OCI-LY7 (cell line): ENCODE results near the gene BMS1. TPM values are rescaled to one million over a fixed set of nuclear protein-coding genes. Genes with fewer than 3 reads are reported as not detected.
"Not testable (repeated sequence)": the region's sequence is repeated elsewhere in the genome, so short reads cannot be mapped to it uniquely, and the experiment has no call there.

ENCODE experiments used
- BruUV-seq: library from RNA; stranded (reverse); fragments of 400-500 nt; replicated peaks from 2 replicates; lab custom pipeline; 2021; lab: Mats Ljungman, UMichigan
- CTCF ChIA-PET: fragments of 300-600 bp; sonication (Branson Sonifier 250); formaldehyde crosslinking; loops from one replicate; lab custom pipeline; 2022; ENCODE audit warnings: antibody characterized with exemption; ENCODE audit not compliant: unreplicated experiment; lab: Charles Lee
- POLR2A ChIA-PET: fragments of 300-600 bp; sonication (Branson Sonifier 250); formaldehyde crosslinking; loops from one replicate; lab custom pipeline; 2022; ENCODE audit warnings: antibody characterized with exemption; lab: Charles Lee
- DNase-seq: peaks from one replicate; pipeline ENCODE4 v3.0.0-alpha.2; 2015; ENCODE audit warnings: low spot score
- H2AFZ ChIP-seq: fragments of 200-600 bp; sonication (generic), shearing (Covaris generic); 2 replicates; pipeline ENCODE4 v1.6.1; 2014; ENCODE audit warnings: mild to moderate bottlenecking, antibody characterized with exemption, low read length, moderate library complexity
- H3K27ac ChIP-seq: fragments of 200-600 bp; sonication (generic); 2 replicates; pipeline ENCODE4 v1.5.1; 2014; ENCODE audit warnings: mixed run types, low read depth, mild to moderate bottlenecking, moderate library complexity, low read length, inconsistent platforms; ENCODE audit not compliant: poor library complexity, severe bottlenecking
- H3K36me3 ChIP-seq: fragments of 200-600 bp; sonication (generic); 2 replicates; pipeline ENCODE4 v1.6.1; 2014; ENCODE audit warnings: mild to moderate bottlenecking, antibody characterized with exemption, low read length, moderate library complexity, mixed read lengths; ENCODE audit not compliant: insufficient read depth
- H3K4me1 ChIP-seq: fragments of 200-600 bp; sonication (generic); 2 replicates; pipeline ENCODE4 v1.5.1; 2014; ENCODE audit warnings: mild to moderate bottlenecking, low read length; ENCODE audit not compliant: insufficient read depth, poor library complexity, severe bottlenecking
- H3K4me2 ChIP-seq: fragments of 200-600 bp; sonication (generic); 2 replicates; pipeline ENCODE4 v1.6.1; 2014; ENCODE audit warnings: mild to moderate bottlenecking, low read length
- H3K4me3 ChIP-seq: fragments of 200-600 bp; sonication (generic); 2 replicates; pipeline ENCODE4 v1.5.1; 2014; ENCODE audit warnings: mild to moderate bottlenecking, low read depth, low read length; ENCODE audit not compliant: poor library complexity, severe bottlenecking
- H3K79me2 ChIP-seq: fragments of 200-600 bp; sonication (generic); 2 replicates; pipeline ENCODE4 v1.6.1; 2016; ENCODE audit warnings: low read depth, mild to moderate bottlenecking, low read length, moderate library complexity, mixed read lengths; ENCODE audit not compliant: insufficient read depth
- H3K9me2 ChIP-seq: fragments of 200-600 bp; sonication (generic); 2 replicates; pipeline ENCODE4 v1.6.1; 2016; ENCODE audit warnings: mild to moderate bottlenecking, low read length, mixed read lengths; ENCODE audit not compliant: insufficient read depth
- H3K9me3 ChIP-seq: fragments of 200-600 bp; sonication (generic); 2 replicates; pipeline ENCODE4 v1.6.1; 2014; ENCODE audit warnings: mild to moderate bottlenecking, mixed run types, low read length, mixed read lengths
- H4K20me1 ChIP-seq: fragments of 200-600 bp; sonication (generic); 2 replicates; pipeline ENCODE4 v1.6.1; 2014; ENCODE audit warnings: mild to moderate bottlenecking, antibody characterized with exemption, low read length, moderate library complexity, mixed read lengths; ENCODE audit not compliant: insufficient read depth
- CTCF ChIP-seq: fragments of 200-600 bp; sonication (generic); conservative IDR thresholded peaks from 2 replicates; pipeline ENCODE4 v1.5.1; 2014; ENCODE audit warnings: mild to moderate bottlenecking, antibody characterized with exemption, low read length, moderate library complexity, mixed read lengths
- EZH2phosphoT487 ChIP-seq: fragments of 200-600 bp; sonication (generic); IDR thresholded peaks from 2 replicates; pipeline ENCODE4 v1.6.1; 2018; ENCODE audit warnings: low read depth, borderline replicate concordance, mild to moderate bottlenecking, mixed run types, antibody characterized with exemption, low read length, moderate library complexity, mixed read lengths
- intact Hi-C: fragments of 100-400 bp; cut with micrococcal nuclease; formaldehyde crosslinking; loops from one replicate; pipeline ENCODE4 v1.10.0; 2022; ENCODE audit not compliant: unreplicated experiment
- total RNA-seq, 2 experiments: library from RNA; depleted of rRNA in 1 of 2; stranded (reverse); fragments of >200 nt in 1 of 2; shearing (Covaris generic) in 1 of 2; gene quantifications; 2 replicates each; pipeline ENCODE4 v1.2.3, GENCODE V29; 2014 to 2022

BMS1 gene
- total RNA-seq, 2 experiments from 2014 or later, result 14.9 to 20.2 TPM

GRCh38 chr10:42836096-42836495 is 53.5 kb downstream of the BMS1 start:
- Histone ChIP-seq H3K9me2 (no peaks in the 10 kb centered on the region), H2AFZ (no peak overlapping the region), H3K9me3 (no peaks in the 10 kb centered on the region), H3K4me3 (no peak overlapping the region), H3K4me1 (no peaks in the 10 kb centered on the region), H3K27ac (no peak overlapping the region), H3K36me3 (peaks cover 20% of the 10 kb centered on the region), H3K4me2 (no peak overlapping the region), H3K79me2 (no peaks in the 10 kb centered on the region), H4K20me1 (no peaks in the 10 kb centered on the region)
- POLR2A ChIA-PET, result no interaction called here
- intact Hi-C loops, result no loop called here
- DNase-seq, result no peak
- BruUV-seq, result no TSS peak
- TF ChIP-seq CTCF, result no peak
- CTCF ChIA-PET, result no interaction called here

GRCh38 chr10:42836771-42837468 is 54.3 kb downstream of the BMS1 start:
- no TSS peak for BruUV-seq
- H3K79me2 ChIP-seq, result no peaks in the 10 kb centered on the region
- H2AFZ ChIP-seq, result no peak overlapping the region
- no peaks in the 10 kb centered on the region for H4K20me1 ChIP-seq
- no peak overlapping the region for H3K4me3 ChIP-seq
- peaks cover 12% of the 10 kb centered on the region; the same call in 1 of the 2 replicates for H3K36me3 ChIP-seq
- ChIA-PET POLR2A (no interaction called here), CTCF (no interaction called here)
- H3K4me1 ChIP-seq, result no peaks in the 10 kb centered on the region
- no peaks in the 10 kb centered on the region for H3K9me3 ChIP-seq
- no peak overlapping the region for H3K27ac ChIP-seq
- intact Hi-C loops, result no loop called here
- H3K9me2 ChIP-seq, result no peaks in the 10 kb centered on the region
- TF ChIP-seq EZH2phosphoT487 (no peak), CTCF (no peak)
- no peak for DNase-seq
- H3K4me2 ChIP-seq, result no peak overlapping the region

- H3K9me3 ChIP-seq, H2AFZ ChIP-seq, H3K4me1 ChIP-seq, H3K4me3 ChIP-seq, intact Hi-C loops, H3K4me2 ChIP-seq, H3K27ac ChIP-seq, POLR2A ChIA-PET, H4K20me1 ChIP-seq, CTCF ChIA-PET, H3K9me2 ChIP-seq, BruUV-seq, H3K79me2 ChIP-seq, DNase-seq, H3K36me3 ChIP-seq: not testable (repeated sequence)
Measured at GRCh38 chr10:42844810-42845209, 62.2 kb downstream of the BMS1 start.

GRCh38 chr10:42847261-42847660 is 64.7 kb downstream of the BMS1 start:
- H3K9me2 ChIP-seq, H3K27ac ChIP-seq, CTCF ChIA-PET, H2AFZ ChIP-seq, BruUV-seq, DNase-seq, intact Hi-C loops, H3K79me2 ChIP-seq, POLR2A ChIA-PET, H3K4me3 ChIP-seq, H3K4me1 ChIP-seq, H3K4me2 ChIP-seq, H4K20me1 ChIP-seq, H3K9me3 ChIP-seq, H3K36me3 ChIP-seq: not testable (repeated sequence)
